GM23338 (cell line): ENCODE results near the gene APOL4. TPM values are rescaled to one million over a fixed set of nuclear protein-coding genes. Genes with fewer than 3 reads are reported as not detected.

Source experiments
- CREB1 ChIP-seq: fragments of 250-450 bp; sonication (Bioruptor Pico); IDR thresholded peaks from 2 replicates; pipeline ENCODE4 v1.5.0; 2020; ENCODE audit warnings: low read depth, mild to moderate bottlenecking, moderate library complexity
- EZH2 ChIP-seq: fragments of 200-600 bp; sonication (generic); IDR thresholded peaks from one replicate; pipeline ENCODE4 v1.8.0; 2017; ENCODE audit warnings: antibody characterized with exemption, mild to moderate bottlenecking, low read depth; ENCODE audit not compliant: unreplicated experiment
- POLR2AphosphoS5 ChIP-seq: IDR thresholded peaks from 2 replicates; pipeline ENCODE4 v1.6.1; 2016; ENCODE audit warnings: antibody characterized with exemption, low read depth
- STAT1 ChIP-seq: IDR thresholded peaks from one replicate; pipeline ENCODE4 v1.6.1; 2016; ENCODE audit warnings: antibody characterized with exemption; ENCODE audit not compliant: unreplicated experiment
- ZNF114 ChIP-seq: fragments of 250-450 bp; sonication (Bioruptor Pico); IDR thresholded peaks from 2 replicates; pipeline ENCODE4 v1.5.0; 2020; ENCODE audit warnings: mild to moderate bottlenecking, moderate library complexity
- ZNF331 ChIP-seq: fragments of 250-450 bp; sonication (Bioruptor Pico); IDR thresholded peaks from 2 replicates; pipeline ENCODE4 v1.5.0; 2020; ENCODE audit warnings: low read depth, mild to moderate bottlenecking, moderate library complexity
- polyA plus RNA-seq: library from polyadenylated mRNA; unstranded; fragments of >200 nt; fragmentation: Nextera tagmentation; extraction: Ambion mirVana; gene quantifications from 2 replicates; pipeline ENCODE4 v1.2.1, GENCODE V29; 2016
- total RNA-seq: library from RNA; depleted of rRNA; stranded (reverse); fragments of >200 nt; shearing (Covaris generic); gene quantifications from 2 replicates; pipeline ENCODE4 v1.2.3, GENCODE V29; 2014
- TF ChIP-seq, protein P1 (sequence below): fragments of 250-450 bp; sonication (Bioruptor Pico); IDR thresholded peaks from 2 replicates; pipeline ENCODE4 v1.5.0; 2020; ENCODE audit warnings: mild to moderate bottlenecking, moderate library complexity
- TF ChIP-seq, protein P2 (sequence below): IDR thresholded peaks from 2 replicates; pipeline ENCODE4 v1.6.1; 2016; ENCODE audit warnings: antibody characterized with exemption

APOL4 gene
- total and polyA plus RNA-seq, 2 experiments from 2014 or later = not detected

DNA sequence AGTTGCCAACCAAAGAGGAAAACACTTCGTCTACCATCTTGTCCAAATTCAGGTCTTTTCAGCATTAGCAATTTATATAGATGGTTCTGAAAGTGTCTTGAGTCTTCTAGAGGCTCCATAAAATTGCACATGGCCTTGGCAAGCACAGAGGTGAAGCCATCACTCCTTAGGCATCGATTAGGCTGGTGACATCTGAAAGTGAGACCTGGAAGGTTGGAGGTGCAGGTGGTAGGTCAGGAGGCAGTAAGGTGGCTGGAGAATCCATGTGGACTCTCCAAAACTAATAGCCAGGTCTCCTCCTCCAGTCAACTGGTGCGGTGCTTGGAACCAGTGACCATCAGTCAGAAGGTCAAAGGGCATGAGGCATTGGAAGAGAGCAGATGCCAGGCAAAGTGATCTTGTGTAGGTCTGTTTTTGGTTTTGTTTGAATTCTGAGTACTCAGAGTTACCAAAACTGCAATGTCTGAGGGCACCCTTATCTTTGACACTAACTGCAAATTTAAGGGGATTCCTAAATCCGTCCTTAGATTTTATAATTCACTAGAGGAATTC is 44.3 kb upstream of the APOL4 start (continued):
- TF ChIP-seq, protein P1, sequence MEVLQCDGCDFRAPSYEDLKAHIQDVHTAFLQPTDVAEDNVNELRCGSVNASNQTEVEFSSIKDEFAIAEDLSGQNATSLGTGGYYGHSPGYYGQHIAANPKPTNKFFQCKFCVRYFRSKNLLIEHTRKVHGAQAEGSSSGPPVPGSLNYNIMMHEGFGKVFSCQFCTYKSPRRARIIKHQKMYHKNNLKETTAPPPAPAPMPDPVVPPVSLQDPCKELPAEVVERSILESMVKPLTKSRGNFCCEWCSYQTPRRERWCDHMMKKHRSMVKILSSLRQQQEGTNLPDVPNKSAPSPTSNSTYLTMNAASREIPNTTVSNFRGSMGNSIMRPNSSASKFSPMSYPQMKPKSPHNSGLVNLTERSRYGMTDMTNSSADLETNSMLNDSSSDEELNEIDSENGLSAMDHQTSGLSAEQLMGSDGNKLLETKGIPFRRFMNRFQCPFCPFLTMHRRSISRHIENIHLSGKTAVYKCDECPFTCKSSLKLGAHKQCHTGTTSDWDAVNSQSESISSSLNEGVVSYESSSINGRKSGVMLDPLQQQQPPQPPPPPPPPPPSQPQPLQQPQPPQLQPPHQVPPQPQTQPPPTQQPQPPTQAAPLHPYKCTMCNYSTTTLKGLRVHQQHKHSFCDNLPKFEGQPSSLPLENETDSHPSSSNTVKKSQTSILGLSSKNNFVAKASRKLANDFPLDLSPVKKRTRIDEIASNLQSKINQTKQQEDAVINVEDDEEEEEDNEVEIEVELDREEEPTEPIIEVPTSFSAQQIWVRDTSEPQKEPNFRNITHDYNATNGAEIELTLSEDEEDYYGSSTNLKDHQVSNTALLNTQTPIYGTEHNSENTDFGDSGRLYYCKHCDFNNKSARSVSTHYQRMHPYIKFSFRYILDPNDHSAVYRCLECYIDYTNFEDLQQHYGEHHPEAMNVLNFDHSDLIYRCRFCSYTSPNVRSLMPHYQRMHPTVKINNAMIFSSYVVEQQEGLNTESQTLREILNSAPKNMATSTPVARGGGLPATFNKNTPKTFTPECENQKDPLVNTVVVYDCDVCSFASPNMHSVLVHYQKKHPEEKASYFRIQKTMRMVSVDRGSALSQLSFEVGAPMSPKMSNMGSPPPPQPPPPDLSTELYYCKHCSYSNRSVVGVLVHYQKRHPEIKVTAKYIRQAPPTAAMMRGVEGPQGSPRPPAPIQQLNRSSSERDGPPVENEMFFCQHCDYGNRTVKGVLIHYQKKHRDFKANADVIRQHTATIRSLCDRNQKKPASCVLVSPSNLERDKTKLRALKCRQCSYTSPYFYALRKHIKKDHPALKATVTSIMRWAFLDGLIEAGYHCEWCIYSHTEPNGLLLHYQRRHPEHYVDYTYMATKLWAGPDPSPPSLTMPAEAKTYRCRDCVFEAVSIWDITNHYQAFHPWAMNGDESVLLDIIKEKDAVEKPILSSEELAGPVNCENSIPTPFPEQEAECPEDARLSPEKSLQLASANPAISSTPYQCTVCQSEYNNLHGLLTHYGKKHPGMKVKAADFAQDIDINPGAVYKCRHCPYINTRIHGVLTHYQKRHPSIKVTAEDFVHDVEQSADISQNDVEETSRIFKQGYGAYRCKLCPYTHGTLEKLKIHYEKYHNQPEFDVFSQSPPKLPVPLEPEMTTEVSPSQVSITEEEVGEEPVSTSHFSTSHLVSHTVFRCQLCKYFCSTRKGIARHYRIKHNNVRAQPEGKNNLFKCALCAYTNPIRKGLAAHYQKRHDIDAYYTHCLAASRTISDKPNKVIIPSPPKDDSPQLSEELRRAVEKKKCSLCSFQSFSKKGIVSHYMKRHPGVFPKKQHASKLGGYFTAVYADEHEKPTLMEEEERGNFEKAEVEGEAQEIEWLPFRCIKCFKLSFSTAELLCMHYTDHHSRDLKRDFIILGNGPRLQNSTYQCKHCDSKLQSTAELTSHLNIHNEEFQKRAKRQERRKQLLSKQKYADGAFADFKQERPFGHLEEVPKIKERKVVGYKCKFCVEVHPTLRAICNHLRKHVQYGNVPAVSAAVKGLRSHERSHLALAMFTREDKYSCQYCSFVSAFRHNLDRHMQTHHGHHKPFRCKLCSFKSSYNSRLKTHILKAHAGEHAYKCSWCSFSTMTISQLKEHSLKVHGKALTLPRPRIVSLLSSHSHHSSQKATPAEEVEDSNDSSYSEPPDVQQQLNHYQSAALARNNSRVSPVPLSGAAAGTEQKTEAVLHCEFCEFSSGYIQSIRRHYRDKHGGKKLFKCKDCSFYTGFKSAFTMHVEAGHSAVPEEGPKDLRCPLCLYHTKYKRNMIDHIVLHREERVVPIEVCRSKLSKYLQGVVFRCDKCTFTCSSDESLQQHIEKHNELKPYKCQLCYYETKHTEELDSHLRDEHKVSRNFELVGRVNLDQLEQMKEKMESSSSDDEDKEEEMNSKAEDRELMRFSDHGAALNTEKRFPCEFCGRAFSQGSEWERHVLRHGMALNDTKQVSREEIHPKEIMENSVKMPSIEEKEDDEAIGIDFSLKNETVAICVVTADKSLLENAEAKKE (CRISPR knock-in tag) = no peak
- TF ChIP-seq EZH2 = no peak
- no peak for TF ChIP-seq ZNF114
- TF ChIP-seq POLR2AphosphoS5 = no peak
- TF ChIP-seq CREB1 = no peak
- no peak for TF ChIP-seq ZNF331 (CRISPR knock-in tag)
- TF ChIP-seq STAT1 = no peak
- TF ChIP-seq, protein P2, sequence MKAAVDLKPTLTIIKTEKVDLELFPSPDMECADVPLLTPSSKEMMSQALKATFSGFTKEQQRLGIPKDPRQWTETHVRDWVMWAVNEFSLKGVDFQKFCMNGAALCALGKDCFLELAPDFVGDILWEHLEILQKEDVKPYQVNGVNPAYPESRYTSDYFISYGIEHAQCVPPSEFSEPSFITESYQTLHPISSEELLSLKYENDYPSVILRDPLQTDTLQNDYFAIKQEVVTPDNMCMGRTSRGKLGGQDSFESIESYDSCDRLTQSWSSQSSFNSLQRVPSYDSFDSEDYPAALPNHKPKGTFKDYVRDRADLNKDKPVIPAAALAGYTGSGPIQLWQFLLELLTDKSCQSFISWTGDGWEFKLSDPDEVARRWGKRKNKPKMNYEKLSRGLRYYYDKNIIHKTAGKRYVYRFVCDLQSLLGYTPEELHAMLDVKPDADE = no peak
